ENCODE results near the gene FANCC. TPM values are rescaled to one million over a fixed set of nuclear protein-coding genes. Genes with fewer than 3 reads are reported as not detected.

FANCC gene
- polyA plus RNA-seq, 1 donor: 24.8 TPM

GRCh38 chr9:95070549-95071021 is 246.9 kb downstream of the FANCC start:
- no peak for DNase-seq

GRCh38 chr9:95067897-95068296 is 249.6 kb downstream of the FANCC start:
- no peak for DNase-seq

GRCh38 chr9:95067057-95067456 is 250.5 kb downstream of the FANCC start:
- DNase-seq: no peak

- no peak for DNase-seq
Observed at GRCh38 chr9:95065224-95065623, 252.3 kb downstream of the FANCC start.

- no peak for DNase-seq
Observed at GRCh38 chr9:95063300-95063699, 254.2 kb downstream of the FANCC start.

GRCh38 chr9:95062596-95063065 is 254.9 kb downstream of the FANCC start:
- DNase-seq: no peak

- no peak for DNase-seq
Observed at GRCh38 chr9:95061916-95062595, 255.5 kb downstream of the FANCC start.

GRCh38 chr9:95060916-95061315 is 256.6 kb downstream of the FANCC start:
- DNase-seq: no peak

GRCh38 chr9:95060234-95060633 is 257.3 kb downstream of the FANCC start:
- DNase-seq: no peak

GRCh38 chr9:95058795-95059386 is 258.6 kb downstream of the FANCC start:
- DNase-seq: no peak

- DNase-seq: no peak
Observed at GRCh38 chr9:95058121-95058785, 259.3 kb downstream of the FANCC start.

- no peak for DNase-seq
Observed at GRCh38 chr9:95057101-95057500, 260.4 kb downstream of the FANCC start.

- DNase-seq: peak; percentile 83
Observed at GRCh38 chr9:95055851-95056551, 261.5 kb downstream of the FANCC start.

- no peak for DNase-seq
Observed at GRCh38 chr9:95055334-95055850, 262.1 kb downstream of the FANCC start.

GRCh38 chr9:95053611-95054570 is 263.6 kb downstream of the FANCC start:
- DNase-seq: no peak

- DNase-seq: no peak
Observed at GRCh38 chr9:95049761-95050160, 267.7 kb downstream of the FANCC start.

Other genes with a start within 250 kb of the FANCC start
- 33.8 TPM for gene PTCH1, start 199.3 kb upstream of the FANCC start, polyA plus RNA-seq (ENCODE audit: insufficient read length)